HG03060 (cell line): ENCODE results near the gene ATR.

Experiments used
- ATAC-seq: cut with Tn5 transposase; IDR thresholded peaks from one replicate; pipeline ENCODE4 v1.9.1; 2021; ENCODE audit warnings: low read depth, moderate number of reproducible peaks; ENCODE audit not compliant: unreplicated experiment

Gene ATR

GRCh38 chr3:142534543-142534942 is 44.0 kb downstream of the ATR start:
- no peak for ATAC-seq

- ATAC-seq = no peak
Observed at GRCh38 chr3:142530296-142530695, 48.2 kb downstream of the ATR start.

GRCh38 chr3:142523921-142524566 is 54.5 kb downstream of the ATR start:
- ATAC-seq = no peak

- no peak for ATAC-seq
Observed at GRCh38 chr3:142509079-142509478, 69.5 kb downstream of the ATR start.

- ATAC-seq = no peak
Observed at GRCh38 chr3:142507241-142507640, 71.3 kb downstream of the ATR start.

- ATAC-seq = no peak
Observed at GRCh38 chr3:142502187-142502985, 76.1 kb downstream of the ATR start.

- ATAC-seq = no peak
Observed at GRCh38 chr3:142501004-142501926, 77.3 kb downstream of the ATR start.

- ATAC-seq = no peak
Observed at GRCh38 chr3:142500211-142500610, 78.3 kb downstream of the ATR start.

- ATAC-seq = peak; percentile 38
Observed at GRCh38 chr3:142498397-142499180, 79.9 kb downstream of the ATR start.

GRCh38 chr3:142497729-142498128 is 80.8 kb downstream of the ATR start:
- no peak for ATAC-seq

- ATAC-seq = no peak
Observed at GRCh38 chr3:142495103-142495502, 83.4 kb downstream of the ATR start.

GRCh38 chr3:142492184-142492583 is 86.3 kb downstream of the ATR start:
- no peak for ATAC-seq

GRCh38 chr3:142489572-142490323 is 88.8 kb downstream of the ATR start:
- no peak for ATAC-seq

GRCh38 chr3:142484912-142485435 is 93.6 kb downstream of the ATR start:
- ATAC-seq = no peak

- ATAC-seq = no peak
Observed at GRCh38 chr3:142481196-142481595, 97.3 kb downstream of the ATR start.

GRCh38 chr3:142470826-142471225 is 107.7 kb downstream of the ATR start:
- ATAC-seq = no peak

GRCh38 chr3:142468456-142468855 is 110.1 kb downstream of the ATR start:
- ATAC-seq = no peak

GRCh38 chr3:142467768-142468167 is 110.8 kb downstream of the ATR start:
- ATAC-seq = no peak

- ATAC-seq = no peak
Observed at GRCh38 chr3:142460689-142461088, 117.8 kb downstream of the ATR start.
